ENCODE results near the gene LIMK2.

DNA sequence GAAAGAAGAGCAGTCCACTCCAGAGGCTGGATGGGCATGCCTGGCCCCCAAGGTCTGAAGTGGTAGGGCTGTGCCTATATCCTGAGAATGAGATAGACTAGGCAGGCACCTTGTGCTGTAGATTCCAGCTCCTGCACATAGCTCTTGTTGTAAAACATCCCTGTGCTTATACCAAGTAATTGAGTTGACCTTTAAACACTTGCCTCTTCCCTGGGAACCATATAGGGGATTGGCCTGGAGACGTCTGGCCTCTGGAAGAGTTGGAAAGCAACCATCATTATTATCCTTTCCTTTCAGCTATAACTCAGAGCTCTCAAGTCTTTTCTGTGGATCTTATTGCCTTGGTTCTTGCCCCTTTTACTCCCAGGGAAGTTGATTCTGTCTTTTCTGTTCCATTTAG, 15.1 kb downstream of the LIMK2 start:
- TF ChIP-seq, protein P1, sequence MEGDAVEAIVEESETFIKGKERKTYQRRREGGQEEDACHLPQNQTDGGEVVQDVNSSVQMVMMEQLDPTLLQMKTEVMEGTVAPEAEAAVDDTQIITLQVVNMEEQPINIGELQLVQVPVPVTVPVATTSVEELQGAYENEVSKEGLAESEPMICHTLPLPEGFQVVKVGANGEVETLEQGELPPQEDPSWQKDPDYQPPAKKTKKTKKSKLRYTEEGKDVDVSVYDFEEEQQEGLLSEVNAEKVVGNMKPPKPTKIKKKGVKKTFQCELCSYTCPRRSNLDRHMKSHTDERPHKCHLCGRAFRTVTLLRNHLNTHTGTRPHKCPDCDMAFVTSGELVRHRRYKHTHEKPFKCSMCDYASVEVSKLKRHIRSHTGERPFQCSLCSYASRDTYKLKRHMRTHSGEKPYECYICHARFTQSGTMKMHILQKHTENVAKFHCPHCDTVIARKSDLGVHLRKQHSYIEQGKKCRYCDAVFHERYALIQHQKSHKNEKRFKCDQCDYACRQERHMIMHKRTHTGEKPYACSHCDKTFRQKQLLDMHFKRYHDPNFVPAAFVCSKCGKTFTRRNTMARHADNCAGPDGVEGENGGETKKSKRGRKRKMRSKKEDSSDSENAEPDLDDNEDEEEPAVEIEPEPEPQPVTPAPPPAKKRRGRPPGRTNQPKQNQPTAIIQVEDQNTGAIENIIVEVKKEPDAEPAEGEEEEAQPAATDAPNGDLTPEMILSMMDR (conservative IDR thresholded peaks at IDR 0.05; ENCODE audit: low read depth, low read length), result no peak
- no peak for TF ChIP-seq EZH2phosphoT487 (IDR thresholded peaks at IDR 0.05; ENCODE audit: borderline replicate concordance, low read length)

Data from PC-3 (cell line).